MM.1S (cell line): Measurements from ENCODE around the gene HGS.

Experiments used
- DNase-seq: peaks from one replicate; pipeline ENCODE4 v3.0.0-alpha.2; 2015
- H2AFZ ChIP-seq: fragments of 300-600 bp; sonication (generic); 2 replicates; pipeline ENCODE4 v1.6.0; 2016; ENCODE audit warnings: antibody characterized with exemption, low read length
- H3F3A ChIP-seq: fragments of 300-600 bp; sonication (generic); 2 replicates; pipeline ENCODE4 v1.6.1; 2016; ENCODE audit warnings: mild to moderate bottlenecking, antibody characterized with exemption, low read length, moderate library complexity, mixed read lengths; ENCODE audit not compliant: insufficient read depth
- H3K27ac ChIP-seq: fragments of 300-600 bp; sonication (generic); 2 replicates; pipeline ENCODE4 v1.5.1; 2016; ENCODE audit warnings: mild to moderate bottlenecking, low read length
- H3K27me3 ChIP-seq: fragments of 300-600 bp; sonication (generic); replicated peaks from 2 replicates; pipeline ENCODE4 v1.6.0; 2016; ENCODE audit warnings: low read length; ENCODE audit not compliant: insufficient read depth
- H3K36me3 ChIP-seq: fragments of 300-600 bp; sonication (generic); replicated peaks from 2 replicates; pipeline ENCODE4 v1.6.1; 2016; ENCODE audit warnings: mild to moderate bottlenecking, low read length, mixed read lengths; ENCODE audit not compliant: insufficient read depth
- H3K4me1 ChIP-seq: fragments of 300-600 bp; sonication (generic); 2 replicates; pipeline ENCODE4 v1.6.1; 2016; ENCODE audit warnings: low read length, mixed read lengths
- H3K4me2 ChIP-seq: fragments of 300-600 bp; sonication (generic); 2 replicates; pipeline ENCODE4 v1.6.0; 2016; ENCODE audit warnings: low read depth, low read length
- H3K4me3 ChIP-seq: fragments of 300-600 bp; sonication (generic); 2 replicates; pipeline ENCODE4 v1.5.1; 2016; ENCODE audit warnings: low read length, mixed read lengths
- H3K79me2 ChIP-seq: fragments of 300-600 bp; sonication (generic); 2 replicates; pipeline ENCODE4 v1.6.1; 2016; ENCODE audit warnings: mixed run types, low read length, mixed read lengths
- H3K9ac ChIP-seq: fragments of 300-600 bp; sonication (generic); 2 replicates; pipeline ENCODE4 v1.6.1; 2016; ENCODE audit warnings: low read length, mixed read lengths
- H3K9me2 ChIP-seq: fragments of 300-600 bp; sonication (generic); replicated peaks from 2 replicates; pipeline ENCODE4 v1.6.1; 2016; ENCODE audit warnings: mild to moderate bottlenecking, low read length, mixed read lengths; ENCODE audit not compliant: insufficient read depth
- H3K9me3 ChIP-seq: fragments of 300-600 bp; sonication (generic); replicated peaks from 2 replicates; pipeline ENCODE4 v1.6.1; 2016; ENCODE audit warnings: mild to moderate bottlenecking, low read length, mixed read lengths; ENCODE audit not compliant: insufficient read depth
- H4K20me1 ChIP-seq: fragments of 300-600 bp; sonication (generic); 2 replicates; pipeline ENCODE4 v1.6.1; 2016; ENCODE audit warnings: mild to moderate bottlenecking, low read length, moderate library complexity, mixed read lengths; ENCODE audit not compliant: insufficient read depth
- CTCF ChIP-seq: fragments of 300-600 bp; sonication (generic); IDR thresholded peaks from 2 replicates; pipeline ENCODE4 v1.5.1; 2016; ENCODE audit warnings: antibody characterized with exemption, low read length, mixed read lengths
- EZH2 ChIP-seq: fragments of 300-600 bp; sonication (generic); optimal IDR thresholded peaks from 2 replicates; pipeline ENCODE3; 2017; ENCODE audit warnings: low read depth, mild to moderate bottlenecking, antibody characterized with exemption, low read length, mixed read lengths
- EZH2phosphoT487 ChIP-seq: fragments of 300-600 bp; sonication (generic); IDR thresholded peaks from 2 replicates; pipeline ENCODE4 v1.6.1; 2018; ENCODE audit warnings: antibody characterized with exemption, low read length

HGS gene

GRCh38 chr17:81691608-81692007, 7.8 kb downstream of the HGS start:
- Histone ChIP-seq H3K4me1 (no peaks in the 10 kb centered on the region), H4K20me1 (no peaks in the 10 kb centered on the region), H3K27ac (no peak overlapping the region), H3K9me3 (no peaks in the 10 kb centered on the region), H3K27me3 (no peaks in the 10 kb centered on the region), H3K4me3 (no peak overlapping the region), H2AFZ (no peak overlapping the region), H3K9ac (no peak overlapping the region), H3K79me2 (peaks cover 47% of the 10 kb centered on the region), H3F3A (no peaks in the 10 kb centered on the region), H3K36me3 (peaks cover 4% of the 10 kb centered on the region), H3K9me2 (no peaks in the 10 kb centered on the region), H3K4me2 (no peak overlapping the region)
- no peak for DNase-seq
- TF ChIP-seq EZH2phosphoT487 (no peak), CTCF (no peak), EZH2 (no peak)

- H4K20me1 ChIP-seq: no peaks in the 10 kb centered on the region
- no peaks in the 10 kb centered on the region for H3K4me1 ChIP-seq
- peaks cover 40% of the 10 kb centered on the region for H3K79me2 ChIP-seq
- TF ChIP-seq EZH2phosphoT487: no peak
- TF ChIP-seq EZH2: no peak
- no peak for TF ChIP-seq CTCF
- H3F3A ChIP-seq: no peaks in the 10 kb centered on the region
- H3K9me2 ChIP-seq: no peaks in the 10 kb centered on the region
- H3K27me3 ChIP-seq: no peaks in the 10 kb centered on the region
- no peak overlapping the region for H2AFZ ChIP-seq
- H3K9me3 ChIP-seq: no peaks in the 10 kb centered on the region
- no peak for DNase-seq
- H3K27ac ChIP-seq: no peak overlapping the region
- no peak overlapping the region for H3K4me3 ChIP-seq
- H3K4me2 ChIP-seq: no peak overlapping the region
- peaks cover 4% of the 10 kb centered on the region; the same call in 1 of the 2 replicates for H3K36me3 ChIP-seq
- H3K9ac ChIP-seq: no peak overlapping the region
Measured at GRCh38 chr17:81693509-81694210, 9.8 kb downstream of the HGS start.

- peaks cover 38% of the 10 kb centered on the region for H3K79me2 ChIP-seq
- H4K20me1 ChIP-seq: no peaks in the 10 kb centered on the region
Measured at GRCh38 chr17:81694810-81695209, 11.0 kb downstream of the HGS start.

More at GRCh38 chr17:81694810-81695209, 11.0 kb downstream of the HGS start:
- Histone ChIP-seq H3K4me1 (no peaks in the 10 kb centered on the region), H3F3A (no peaks in the 10 kb centered on the region), H3K9me3 (no peaks in the 10 kb centered on the region), H3K4me2 (no peak overlapping the region), H3K36me3 (peaks cover 4% of the 10 kb centered on the region; the same call in 1 of the 2 replicates), H3K27ac (no peak overlapping the region), H3K9ac (no peak overlapping the region), H2AFZ (no peak overlapping the region), H3K4me3 (no peak overlapping the region), H3K9me2 (no peaks in the 10 kb centered on the region), H3K27me3 (no peaks in the 10 kb centered on the region)
- DNase-seq: no peak
- TF ChIP-seq EZH2phosphoT487 (no peak), EZH2 (no peak), CTCF (no peak)
